Loucy (cell line): ENCODE measurements around the gene PSMB5.

Source experiments
- EZH2phosphoT487 ChIP-seq: fragments of 200-600 bp; IDR thresholded peaks from 2 replicates; pipeline ENCODE4 v1.6.1; 2018; ENCODE audit warnings: antibody characterized with exemption, mild to moderate bottlenecking, moderate library complexity, borderline replicate concordance
- TF ChIP-seq, protein P1 (sequence below): fragments of 200-600 bp; sonication (generic); conservative IDR thresholded peaks from 2 replicates; pipeline ENCODE4 v1.5.1; 2014; ENCODE audit warnings: mild to moderate bottlenecking, antibody characterized with exemption, low read length

GRCh38 chr14:23043145-23043544 is 8.4 kb upstream of the PSMB5 start:
- TF ChIP-seq, protein P1, sequence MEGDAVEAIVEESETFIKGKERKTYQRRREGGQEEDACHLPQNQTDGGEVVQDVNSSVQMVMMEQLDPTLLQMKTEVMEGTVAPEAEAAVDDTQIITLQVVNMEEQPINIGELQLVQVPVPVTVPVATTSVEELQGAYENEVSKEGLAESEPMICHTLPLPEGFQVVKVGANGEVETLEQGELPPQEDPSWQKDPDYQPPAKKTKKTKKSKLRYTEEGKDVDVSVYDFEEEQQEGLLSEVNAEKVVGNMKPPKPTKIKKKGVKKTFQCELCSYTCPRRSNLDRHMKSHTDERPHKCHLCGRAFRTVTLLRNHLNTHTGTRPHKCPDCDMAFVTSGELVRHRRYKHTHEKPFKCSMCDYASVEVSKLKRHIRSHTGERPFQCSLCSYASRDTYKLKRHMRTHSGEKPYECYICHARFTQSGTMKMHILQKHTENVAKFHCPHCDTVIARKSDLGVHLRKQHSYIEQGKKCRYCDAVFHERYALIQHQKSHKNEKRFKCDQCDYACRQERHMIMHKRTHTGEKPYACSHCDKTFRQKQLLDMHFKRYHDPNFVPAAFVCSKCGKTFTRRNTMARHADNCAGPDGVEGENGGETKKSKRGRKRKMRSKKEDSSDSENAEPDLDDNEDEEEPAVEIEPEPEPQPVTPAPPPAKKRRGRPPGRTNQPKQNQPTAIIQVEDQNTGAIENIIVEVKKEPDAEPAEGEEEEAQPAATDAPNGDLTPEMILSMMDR, result no peak
- no peak for TF ChIP-seq EZH2phosphoT487
